NCI-H82 (cell line): Measurements from ENCODE around the gene ANKFY1.
"Not testable (repeated sequence)": the region's sequence is repeated elsewhere in the genome, so short reads cannot be mapped to it uniquely, and the experiment has no call there.

Experiments used
- DNase-seq: peaks from one replicate; lab custom pipeline; 2025; lab: John Stamatoyannopoulos, UW

The ANKFY1 gene

GRCh38 chr17:4156750-4157381 is 106.9 kb downstream of the ANKFY1 start:
- DNase-seq: peak; percentile 24

DNA sequence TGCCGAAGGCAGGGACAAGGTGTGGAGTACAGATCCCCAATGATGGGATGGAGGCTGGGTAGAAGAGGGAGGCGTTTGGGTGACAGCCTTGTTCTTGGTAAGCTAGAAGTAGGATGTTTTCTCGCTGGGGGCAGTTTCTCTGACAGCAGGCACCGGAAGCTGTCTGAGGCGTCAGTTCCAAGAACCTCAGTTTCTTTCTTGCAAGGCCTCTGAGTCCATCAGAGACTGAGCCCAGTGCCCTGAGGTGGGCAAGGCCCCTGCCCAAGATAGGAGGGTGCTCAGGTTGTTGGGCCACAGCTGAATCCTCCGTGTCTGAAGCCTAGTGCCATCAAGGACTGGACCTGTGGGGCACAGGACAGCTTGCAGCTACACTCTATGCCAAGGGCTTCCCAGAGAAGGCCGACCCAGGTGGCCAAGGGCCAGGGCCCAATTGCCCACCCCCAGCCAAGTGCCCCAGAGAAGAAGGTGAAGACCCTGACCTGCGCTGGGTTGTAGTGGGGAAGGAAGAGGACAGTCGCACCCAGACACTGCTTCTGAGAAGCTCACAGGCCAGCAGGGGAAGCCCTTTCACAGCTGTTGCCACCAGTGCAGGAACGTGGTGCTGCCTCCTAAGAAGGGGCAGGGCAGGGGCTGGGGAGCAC is 107.7 kb downstream of the ANKFY1 start:
- DNase-seq: peak; percentile 10

- DNase-seq: no peak
Measured at GRCh38 chr17:4154201-4154600, 109.6 kb downstream of the ANKFY1 start.

- DNase-seq: no peak
Measured at GRCh38 chr17:4152471-4152870, 111.3 kb downstream of the ANKFY1 start.

DNA sequence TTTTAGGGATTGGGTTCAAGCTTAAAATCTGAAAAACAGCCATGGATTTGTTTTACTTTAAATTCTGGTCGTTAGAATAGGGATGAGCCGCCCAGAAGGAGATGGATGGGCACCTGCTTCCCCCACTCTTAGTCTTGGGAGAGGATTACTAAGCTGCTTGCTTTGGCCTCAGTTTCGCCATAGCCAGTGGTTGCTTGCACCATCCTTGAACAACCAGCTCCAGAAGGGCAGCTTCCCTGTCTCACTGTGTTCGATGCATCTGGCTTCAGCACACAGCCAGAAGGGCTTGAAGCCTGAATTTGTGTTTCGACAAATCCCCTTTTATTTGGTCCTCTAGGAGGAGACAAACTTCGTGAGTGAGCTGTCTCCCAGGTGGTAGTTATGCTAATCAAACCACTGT is 113.7 kb downstream of the ANKFY1 start:
- DNase-seq: no peak

DNA sequence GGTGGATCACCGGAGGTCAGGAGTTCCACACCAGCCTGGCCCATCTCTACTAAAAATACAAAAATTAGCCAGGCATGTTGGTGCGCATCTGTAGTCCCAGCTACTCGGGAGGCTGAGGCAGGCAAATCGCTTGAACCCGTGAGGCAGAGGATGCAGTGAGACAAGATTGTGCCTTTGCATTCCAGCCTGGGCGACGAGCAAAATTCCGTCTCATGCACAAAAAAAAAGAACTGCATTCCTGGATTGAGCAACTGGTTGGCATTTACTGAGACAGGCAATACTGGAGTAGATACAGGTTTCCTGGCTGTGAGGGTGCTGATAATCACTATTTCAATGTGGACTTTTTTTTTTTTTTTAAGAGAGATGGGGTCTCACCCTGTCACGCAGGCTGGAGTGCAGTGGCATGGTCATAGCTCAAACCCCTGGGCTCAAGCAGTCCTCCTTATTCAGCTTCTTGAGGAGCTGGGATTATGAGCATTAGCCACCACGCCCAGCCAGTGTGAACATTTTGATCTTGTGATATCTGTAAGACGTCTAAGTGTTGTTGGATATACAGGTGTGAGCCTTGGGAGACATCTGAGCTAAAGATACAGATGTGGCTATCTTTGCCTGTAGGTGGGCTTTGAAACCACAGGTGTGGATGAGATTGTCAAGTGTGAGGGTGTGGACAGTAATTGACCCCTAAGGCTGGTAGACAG is 115.0 kb downstream of the ANKFY1 start:
- no peak for DNase-seq

DNA sequence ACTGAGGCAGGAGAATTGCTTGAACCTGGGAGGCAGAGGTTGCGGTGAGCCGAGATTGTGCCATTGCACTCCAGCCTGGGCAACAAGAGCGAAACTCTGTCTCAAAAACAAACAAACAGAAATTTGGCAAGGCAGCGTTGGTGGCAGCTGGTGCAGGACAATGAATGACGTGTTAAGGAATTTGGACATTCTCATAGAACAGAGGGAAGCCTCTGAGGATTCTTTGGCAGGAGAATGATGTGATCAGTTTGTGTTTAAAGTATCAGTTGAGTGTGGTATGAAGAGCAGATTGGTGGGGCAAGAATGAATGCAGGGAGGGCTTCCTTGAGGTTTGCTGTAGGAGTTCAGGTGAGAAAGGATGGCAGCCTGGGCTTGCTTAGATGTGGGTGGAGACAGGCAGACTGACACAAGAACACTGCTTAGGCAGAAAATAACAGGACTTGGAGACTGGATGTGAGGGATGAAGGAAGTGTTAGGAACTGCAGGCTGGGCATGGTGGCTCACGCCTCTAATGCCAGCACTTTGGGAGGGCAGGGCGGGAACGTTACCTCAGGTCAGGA is 115.9 kb downstream of the ANKFY1 start:
- DNase-seq: no peak

GRCh38 chr17:4146641-4147040 is 117.1 kb downstream of the ANKFY1 start:
- no peak for DNase-seq

GRCh38 chr17:4144422-4144747 is 119.4 kb downstream of the ANKFY1 start:
- no peak for DNase-seq

DNA sequence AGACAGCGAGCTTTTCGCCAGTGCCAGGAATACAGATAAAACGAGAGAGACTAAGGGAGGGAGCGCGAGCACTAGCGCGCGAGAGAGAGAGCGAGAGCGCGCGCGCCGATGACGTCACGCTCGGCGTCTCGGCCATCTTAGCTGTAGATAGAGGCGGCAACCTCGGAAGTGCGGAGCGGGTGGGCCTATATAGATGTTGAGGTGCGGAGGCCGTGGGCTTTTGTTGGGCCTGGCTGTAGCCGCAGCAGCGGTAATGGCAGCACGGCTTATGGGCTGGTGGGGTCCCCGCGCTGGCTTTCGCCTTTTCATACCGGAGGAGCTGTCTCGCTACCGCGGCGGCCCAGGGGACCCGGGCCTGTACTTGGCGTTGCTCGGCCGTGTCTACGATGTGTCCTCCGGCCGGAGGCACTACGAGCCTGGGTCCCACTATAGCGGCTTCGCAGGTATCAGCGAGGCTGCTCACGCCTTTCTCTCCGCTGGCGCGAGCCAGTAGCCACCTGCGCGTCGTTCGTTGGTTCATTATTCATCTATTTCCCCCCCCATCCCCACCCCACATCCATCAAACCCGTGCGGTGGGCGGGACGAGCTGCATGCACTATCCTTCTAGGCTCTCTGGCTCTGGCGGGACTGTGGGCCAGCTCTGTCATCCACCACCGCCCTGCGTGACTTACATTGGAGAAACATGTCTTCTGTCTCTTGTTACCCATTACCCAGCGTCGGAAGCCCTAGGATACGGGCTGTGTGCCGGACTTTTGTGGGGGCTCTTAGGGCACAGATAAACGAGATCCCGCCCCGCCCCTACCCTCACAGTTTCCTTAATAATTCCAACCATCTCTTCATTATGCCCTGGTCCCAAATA is 120.0 kb downstream of the ANKFY1 start:
- peak; percentile 97 for DNase-seq

- peak; percentile 37 for DNase-seq
Measured at GRCh38 chr17:4142107-4142900, 121.5 kb downstream of the ANKFY1 start.

GRCh38 chr17:4140125-4140524 is 123.7 kb downstream of the ANKFY1 start:
- no peak for DNase-seq

DNA sequence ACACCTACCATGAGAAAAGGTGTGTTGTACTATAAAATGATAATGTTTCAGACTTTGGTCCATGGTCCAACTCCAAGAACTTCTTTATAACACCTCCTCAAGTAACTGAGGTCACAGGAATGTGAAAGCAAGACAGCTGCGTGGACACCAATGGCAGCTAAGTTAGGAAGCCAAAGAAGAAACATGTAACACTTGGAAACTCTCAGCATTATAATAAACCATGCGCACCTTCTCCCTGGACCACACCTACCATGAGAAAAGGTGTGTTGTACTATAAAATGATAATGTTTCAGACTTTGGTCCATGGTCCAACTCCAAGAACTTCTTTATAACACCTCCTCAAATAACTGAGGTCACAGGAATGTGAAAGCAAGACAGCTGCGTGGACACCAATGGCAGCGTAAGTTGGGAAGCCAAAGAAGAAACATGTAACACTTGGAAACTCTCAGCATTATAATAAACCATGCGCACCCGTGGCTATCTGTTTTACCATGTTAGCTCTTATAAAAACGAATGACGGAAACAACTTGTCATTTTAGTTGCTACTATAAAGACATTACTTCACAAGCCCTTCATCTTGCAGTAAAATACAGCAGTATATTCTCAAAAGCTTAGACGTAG is 124.8 kb downstream of the ANKFY1 start:
- DNase-seq: not testable (repeated sequence)

DNA sequence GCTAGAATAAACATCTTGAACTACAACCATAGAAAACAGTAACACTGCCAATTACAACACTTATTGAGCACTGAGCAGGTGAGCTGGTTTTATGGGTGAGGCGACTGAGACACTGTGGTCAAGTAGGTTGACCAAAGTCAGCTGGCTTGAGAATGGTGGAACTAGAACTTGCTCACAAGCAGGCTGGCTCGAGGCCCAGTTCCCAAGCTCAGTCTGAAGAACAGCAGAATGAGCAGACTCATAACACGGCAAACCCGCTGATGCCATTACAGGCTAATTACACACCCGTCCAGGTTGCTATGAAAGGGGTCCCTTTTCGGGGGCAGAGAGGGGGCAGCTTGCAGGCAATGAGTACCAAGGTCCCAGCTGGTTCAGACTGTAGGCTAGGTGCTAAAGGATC is 127.4 kb downstream of the ANKFY1 start:
- DNase-seq: no peak

DNA sequence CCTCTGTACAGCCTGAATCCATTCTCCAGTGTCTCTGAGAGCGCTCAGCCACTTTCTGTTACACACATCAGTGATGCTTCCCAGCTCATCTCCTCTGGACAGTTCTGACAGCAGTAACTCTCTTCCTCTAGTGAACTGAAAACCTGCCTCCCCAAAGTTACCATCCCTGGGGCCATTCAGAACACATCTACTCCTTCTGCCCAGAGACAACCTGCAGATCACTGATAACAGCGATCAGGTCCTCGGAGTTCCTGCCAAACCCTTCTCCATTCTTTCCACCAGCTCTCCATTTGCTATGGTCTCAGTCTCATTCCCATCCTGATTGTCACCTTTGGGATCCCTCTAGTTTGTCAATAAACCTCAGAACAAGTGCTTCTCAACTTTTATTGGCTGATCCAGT is 128.3 kb downstream of the ANKFY1 start:
- DNase-seq: no peak

DNA sequence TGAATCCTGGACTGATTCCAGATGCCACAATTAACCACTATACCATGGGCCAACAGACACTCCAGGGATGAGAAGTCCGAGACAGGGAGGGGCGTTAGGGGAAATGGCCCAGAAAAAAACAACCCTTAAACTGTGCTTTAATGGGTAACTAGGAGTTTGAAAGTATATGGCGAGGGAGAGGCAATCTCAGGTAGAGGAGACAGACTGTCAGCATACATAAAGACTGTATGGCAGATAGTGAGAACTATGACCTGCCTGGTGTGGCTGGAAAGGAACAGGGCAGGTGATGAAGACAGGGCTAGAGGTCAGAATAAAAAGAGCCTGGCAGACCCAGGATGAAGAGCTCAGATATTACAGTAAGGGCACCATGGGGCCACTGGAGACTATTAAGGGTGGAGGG is 129.1 kb downstream of the ANKFY1 start:
- DNase-seq: no peak

DNA sequence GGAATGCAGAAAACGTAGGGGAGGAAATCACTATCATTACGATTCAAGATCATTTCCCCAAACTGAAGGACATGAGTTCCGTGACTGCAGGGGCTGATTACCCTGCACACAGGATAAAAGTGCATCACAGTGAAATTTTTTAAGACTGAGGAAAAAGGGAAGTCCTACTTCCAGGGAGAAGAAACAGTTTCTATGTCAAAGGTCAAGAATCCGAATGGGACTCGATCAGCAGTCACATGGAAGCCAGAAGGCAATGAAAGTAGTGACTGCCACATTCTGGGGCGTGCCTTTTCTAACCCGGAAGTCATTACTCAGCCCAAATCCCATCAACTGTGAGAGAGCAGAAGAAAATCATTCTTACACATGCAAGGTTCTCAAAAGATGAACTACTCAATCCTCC is 133.1 kb downstream of the ANKFY1 start:
- peak; percentile 68 for DNase-seq

DNA sequence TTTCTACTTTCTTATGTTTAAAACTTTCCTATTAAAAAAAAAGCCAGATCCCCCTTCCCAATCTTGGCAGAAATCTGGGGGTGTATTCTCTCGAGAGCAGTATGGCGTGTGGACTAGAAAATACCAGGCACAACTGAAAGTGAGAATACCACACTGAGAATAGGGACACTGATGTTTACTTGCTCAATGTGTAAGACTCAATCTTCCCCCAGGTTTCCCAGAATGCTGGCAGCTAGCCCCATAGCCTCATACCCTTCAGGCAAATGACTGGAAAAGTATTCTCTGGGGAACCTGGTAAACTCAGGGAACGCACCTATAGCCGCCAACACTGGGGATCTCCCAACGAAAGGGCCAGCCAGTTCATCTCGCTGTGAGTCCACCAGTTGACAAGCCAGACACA is 136.2 kb downstream of the ANKFY1 start:
- no peak for DNase-seq

DNA sequence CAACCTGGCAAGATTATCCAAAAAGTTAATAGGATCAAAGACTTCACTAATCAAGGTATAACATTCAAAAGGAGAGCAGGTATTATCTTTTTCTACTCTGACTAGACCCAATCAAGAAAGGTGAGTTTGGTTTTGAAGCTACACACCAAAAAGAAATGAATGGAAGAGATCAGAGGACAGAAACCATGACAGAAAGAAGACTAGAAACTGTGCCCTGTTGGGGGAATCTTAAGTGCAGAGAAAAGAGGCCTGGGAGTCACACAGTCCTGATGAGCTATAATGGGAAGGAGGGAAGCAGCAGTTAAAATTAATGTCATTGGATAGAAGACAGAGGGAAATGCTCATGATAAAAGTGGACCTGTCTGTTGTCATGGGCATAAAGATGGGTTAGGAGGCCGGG is 138.2 kb downstream of the ANKFY1 start:
- peak; percentile 7 for DNase-seq

GRCh38 chr17:4124999-4125398 is 138.8 kb downstream of the ANKFY1 start:
- DNase-seq: no peak

DNA sequence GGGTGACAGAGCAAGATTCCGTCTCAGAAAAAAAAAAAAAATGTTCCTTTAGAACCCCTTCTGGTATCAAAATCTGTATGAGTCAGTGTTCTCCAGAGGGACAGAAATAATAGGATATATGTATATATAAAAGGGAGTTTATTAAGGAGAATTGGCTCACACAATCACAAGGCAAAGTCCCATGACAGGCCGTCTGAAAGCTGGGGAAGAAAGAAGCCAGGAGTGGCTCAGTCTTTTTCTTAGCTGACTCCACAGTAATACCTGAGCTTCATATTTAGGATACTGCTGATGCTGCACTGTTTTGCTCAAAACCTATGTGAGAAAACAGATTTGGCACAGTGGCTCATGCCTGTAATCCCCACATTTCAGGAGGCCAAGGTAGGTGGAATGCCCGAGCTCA is 143.4 kb downstream of the ANKFY1 start:
- no peak for DNase-seq
